SU-DHL-6 (cell line): Measurements from ENCODE around the gene CDX2.

ENCODE experiments used
- CTCF ChIP-seq: fragments of 200-600 bp; sonication (generic); IDR thresholded peaks from one replicate; pipeline ENCODE4 v1.5.1; 2017; ENCODE audit warnings: antibody characterized with exemption, mild to moderate bottlenecking, low read length, moderate library complexity; ENCODE audit not compliant: insufficient read depth, poor library complexity, severe bottlenecking
- EZH2phosphoT487 ChIP-seq: fragments of 200-600 bp; sonication (generic), shearing (Covaris generic); conservative IDR thresholded peaks from 2 replicates; pipeline ENCODE4 v1.6.1; 2018; ENCODE audit warnings: mild to moderate bottlenecking, antibody characterized with exemption, low read length, moderate library complexity, mixed read lengths

DNA sequence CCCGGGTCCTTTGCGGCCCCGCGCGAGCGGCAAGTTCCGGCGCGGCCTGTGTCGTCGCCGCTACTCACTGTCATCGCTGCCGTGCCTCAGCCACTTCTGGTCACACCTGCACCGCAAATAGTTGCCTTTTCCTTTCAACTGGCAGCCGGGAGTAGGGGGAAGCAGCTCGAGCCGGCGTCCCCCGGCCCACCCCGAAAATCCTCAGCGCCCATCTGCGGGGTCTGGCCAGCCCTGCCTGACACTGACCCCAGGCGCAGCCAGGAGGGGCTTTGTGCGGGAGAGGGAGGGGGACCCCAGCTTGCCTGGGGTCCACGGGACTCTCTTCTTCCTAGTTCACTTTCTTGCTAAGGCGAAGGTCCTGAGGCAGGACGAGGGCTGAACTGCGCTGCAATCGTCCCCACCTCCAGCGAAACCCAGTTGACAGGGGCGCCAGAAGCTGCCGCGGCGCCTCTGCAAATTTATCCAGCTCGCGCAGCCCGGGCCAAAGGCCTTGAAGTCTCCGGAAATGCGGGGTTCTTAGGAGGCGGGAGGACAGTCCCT lies 47.6 kb downstream of the CDX2 start:
- no peak for TF ChIP-seq EZH2phosphoT487
- no peak for TF ChIP-seq CTCF
